HL-60 (cell line): Measurements from ENCODE around the gene NMNAT3.

ENCODE experiments used
- DNase-seq, 2 experiments: peaks; one replicate each; pipeline ENCODE4 v3.0.0-alpha.2; 2010 to 2020; ENCODE audit warnings: low read depth in 1 of 2, low spot score in 1 of 2
- H3K27ac ChIP-seq: fragments of 250-450 bp; sonication (Bioruptor Pico); replicated peaks from 2 replicates; pipeline ENCODE4 v1.5.1; 2020; ENCODE audit warnings: mild to moderate bottlenecking, moderate library complexity
- H3K27me3 ChIP-seq: fragments of 250-450 bp; sonication (Bioruptor Pico); 2 replicates; pipeline ENCODE4 v1.5.1; 2021; ENCODE audit warnings: mild to moderate bottlenecking, moderate library complexity; ENCODE audit not compliant: insufficient read depth, poor library complexity, severe bottlenecking
- H3K4me3 ChIP-seq: replicated peaks from 2 replicates; pipeline ENCODE4 v1.5.1; 2011; ENCODE audit warnings: mild to moderate bottlenecking, control low read depth, low read length; ENCODE audit not compliant: insufficient read depth
- GABPA ChIP-seq: IDR thresholded peaks from 2 replicates; pipeline ENCODE4 v1.6.1; 2012; ENCODE audit warnings: low read depth
- POLR2AphosphoS5 ChIP-seq: IDR thresholded peaks from 2 replicates; pipeline ENCODE4 v1.6.1; 2012; ENCODE audit warnings: low read depth
- SPI1 ChIP-seq: IDR thresholded peaks from 2 replicates; pipeline ENCODE4 v1.6.1; 2012; ENCODE audit warnings: low read depth, mild to moderate bottlenecking, borderline replicate concordance
- TF ChIP-seq, protein P1 (sequence below): IDR thresholded peaks from one replicate; pipeline ENCODE4 v1.5.1; 2011; ENCODE audit warnings: low read length, control low read depth, inconsistent platforms; ENCODE audit not compliant: insufficient read depth
- TF ChIP-seq, protein P2 (sequence below): IDR thresholded peaks from 2 replicates; pipeline ENCODE4 v1.6.1; 2012; ENCODE audit warnings: low read depth; ENCODE audit not compliant: insufficient replicate concordance

NMNAT3 gene

DNA sequence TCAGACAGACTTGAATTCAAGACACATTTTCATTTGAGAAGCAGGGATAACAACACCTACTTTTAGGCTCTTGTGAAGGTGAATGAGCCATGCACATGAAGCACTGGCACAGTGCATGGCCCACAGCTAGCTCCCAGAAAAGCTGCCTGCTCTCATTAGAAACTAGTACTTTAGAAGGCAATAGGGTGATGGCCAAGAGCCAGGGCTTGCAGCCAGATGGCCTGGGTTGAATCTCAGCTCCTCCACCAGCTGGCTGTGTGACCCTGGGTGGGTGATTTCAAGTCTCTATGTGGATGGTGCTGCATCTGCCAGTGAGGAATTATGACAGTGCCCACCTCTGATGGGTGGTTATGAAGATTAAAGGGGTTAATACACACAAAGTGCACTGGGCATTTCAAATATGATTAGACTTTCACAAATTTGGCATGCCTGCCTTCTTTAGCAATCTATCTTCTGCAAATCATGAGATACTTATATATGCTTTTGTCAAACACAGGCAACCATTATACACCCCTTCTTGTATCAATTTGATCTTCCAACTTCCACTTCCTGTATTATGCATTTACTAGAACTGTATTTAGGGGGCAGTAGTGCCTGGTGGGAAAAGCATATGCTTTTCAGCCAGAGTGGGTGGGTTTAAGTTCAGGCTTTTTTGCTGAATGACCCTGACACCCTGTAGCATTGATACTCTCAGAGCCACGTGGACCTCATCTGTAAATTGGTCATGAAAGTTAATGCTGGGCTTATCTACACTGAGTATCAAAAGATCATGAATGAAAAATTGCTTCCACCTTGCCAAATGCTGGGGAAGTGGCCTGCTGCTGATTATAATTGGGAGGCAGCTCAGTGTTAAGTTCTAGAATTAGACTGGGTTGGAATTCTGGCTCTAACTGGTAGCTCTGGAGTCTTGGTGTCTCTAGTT, 103.5 kb downstream of the NMNAT3 start:
- no peak overlapping the region for H3K27ac ChIP-seq
- TF ChIP-seq, protein P1, sequence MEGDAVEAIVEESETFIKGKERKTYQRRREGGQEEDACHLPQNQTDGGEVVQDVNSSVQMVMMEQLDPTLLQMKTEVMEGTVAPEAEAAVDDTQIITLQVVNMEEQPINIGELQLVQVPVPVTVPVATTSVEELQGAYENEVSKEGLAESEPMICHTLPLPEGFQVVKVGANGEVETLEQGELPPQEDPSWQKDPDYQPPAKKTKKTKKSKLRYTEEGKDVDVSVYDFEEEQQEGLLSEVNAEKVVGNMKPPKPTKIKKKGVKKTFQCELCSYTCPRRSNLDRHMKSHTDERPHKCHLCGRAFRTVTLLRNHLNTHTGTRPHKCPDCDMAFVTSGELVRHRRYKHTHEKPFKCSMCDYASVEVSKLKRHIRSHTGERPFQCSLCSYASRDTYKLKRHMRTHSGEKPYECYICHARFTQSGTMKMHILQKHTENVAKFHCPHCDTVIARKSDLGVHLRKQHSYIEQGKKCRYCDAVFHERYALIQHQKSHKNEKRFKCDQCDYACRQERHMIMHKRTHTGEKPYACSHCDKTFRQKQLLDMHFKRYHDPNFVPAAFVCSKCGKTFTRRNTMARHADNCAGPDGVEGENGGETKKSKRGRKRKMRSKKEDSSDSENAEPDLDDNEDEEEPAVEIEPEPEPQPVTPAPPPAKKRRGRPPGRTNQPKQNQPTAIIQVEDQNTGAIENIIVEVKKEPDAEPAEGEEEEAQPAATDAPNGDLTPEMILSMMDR, result no peak
- TF ChIP-seq, protein P2, sequence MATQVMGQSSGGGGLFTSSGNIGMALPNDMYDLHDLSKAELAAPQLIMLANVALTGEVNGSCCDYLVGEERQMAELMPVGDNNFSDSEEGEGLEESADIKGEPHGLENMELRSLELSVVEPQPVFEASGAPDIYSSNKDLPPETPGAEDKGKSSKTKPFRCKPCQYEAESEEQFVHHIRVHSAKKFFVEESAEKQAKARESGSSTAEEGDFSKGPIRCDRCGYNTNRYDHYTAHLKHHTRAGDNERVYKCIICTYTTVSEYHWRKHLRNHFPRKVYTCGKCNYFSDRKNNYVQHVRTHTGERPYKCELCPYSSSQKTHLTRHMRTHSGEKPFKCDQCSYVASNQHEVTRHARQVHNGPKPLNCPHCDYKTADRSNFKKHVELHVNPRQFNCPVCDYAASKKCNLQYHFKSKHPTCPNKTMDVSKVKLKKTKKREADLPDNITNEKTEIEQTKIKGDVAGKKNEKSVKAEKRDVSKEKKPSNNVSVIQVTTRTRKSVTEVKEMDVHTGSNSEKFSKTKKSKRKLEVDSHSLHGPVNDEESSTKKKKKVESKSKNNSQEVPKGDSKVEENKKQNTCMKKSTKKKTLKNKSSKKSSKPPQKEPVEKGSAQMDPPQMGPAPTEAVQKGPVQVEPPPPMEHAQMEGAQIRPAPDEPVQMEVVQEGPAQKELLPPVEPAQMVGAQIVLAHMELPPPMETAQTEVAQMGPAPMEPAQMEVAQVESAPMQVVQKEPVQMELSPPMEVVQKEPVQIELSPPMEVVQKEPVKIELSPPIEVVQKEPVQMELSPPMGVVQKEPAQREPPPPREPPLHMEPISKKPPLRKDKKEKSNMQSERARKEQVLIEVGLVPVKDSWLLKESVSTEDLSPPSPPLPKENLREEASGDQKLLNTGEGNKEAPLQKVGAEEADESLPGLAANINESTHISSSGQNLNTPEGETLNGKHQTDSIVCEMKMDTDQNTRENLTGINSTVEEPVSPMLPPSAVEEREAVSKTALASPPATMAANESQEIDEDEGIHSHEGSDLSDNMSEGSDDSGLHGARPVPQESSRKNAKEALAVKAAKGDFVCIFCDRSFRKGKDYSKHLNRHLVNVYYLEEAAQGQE, result no peak
- TF ChIP-seq SPI1 (peak; percentile 29; the same call in 1 of the 2 replicates), POLR2AphosphoS5 (no peak)
- H3K4me3 ChIP-seq, result no peak overlapping the region
- no peaks in the 10 kb centered on the region for H3K27me3 ChIP-seq
- DNase-seq, result no peak

DNA sequence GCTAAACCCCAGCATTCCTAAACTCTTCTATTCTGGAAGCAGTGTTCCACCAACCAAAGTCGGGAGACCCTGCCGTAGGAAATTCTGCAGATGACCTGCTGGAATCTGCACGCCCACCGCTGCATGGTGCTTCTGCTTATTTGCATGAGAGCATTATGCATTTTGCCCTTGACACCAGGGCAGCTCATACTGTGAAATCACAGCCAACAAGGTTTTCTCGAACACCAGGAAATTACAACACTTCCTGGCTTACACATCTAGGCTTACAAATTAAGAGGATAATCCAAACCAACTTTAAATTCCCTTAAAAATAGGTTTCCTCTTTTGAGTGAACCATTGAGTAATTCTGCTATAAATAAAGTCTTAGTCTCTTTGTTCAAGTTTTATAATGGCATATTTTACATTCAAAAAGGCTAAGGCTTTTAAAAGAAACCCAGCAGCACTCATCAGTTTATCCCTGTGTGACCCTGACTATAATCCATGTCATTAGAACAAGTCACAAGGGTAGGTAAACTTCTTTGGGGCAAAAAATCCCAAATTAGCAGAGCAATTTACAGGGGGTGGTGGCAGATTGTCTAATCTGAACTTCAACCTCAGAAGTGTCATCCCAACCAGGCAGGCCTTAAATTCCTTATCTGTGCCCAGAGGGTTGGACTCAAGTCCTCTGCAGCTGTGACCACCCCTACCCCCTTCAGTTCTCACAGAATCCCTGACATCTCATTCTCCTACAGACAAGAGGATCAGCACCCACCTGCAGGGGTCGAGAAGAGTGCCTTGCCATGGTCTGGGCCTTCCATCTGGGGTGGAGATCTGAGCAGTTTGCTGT, 104.7 kb downstream of the NMNAT3 start:
- DNase-seq, result peak; percentile 18 to 64
- no peak overlapping the region for H3K27ac ChIP-seq
- H3K4me3 ChIP-seq, result no peak overlapping the region
- H3K27me3 ChIP-seq, result no peaks in the 10 kb centered on the region
- TF ChIP-seq POLR2AphosphoS5 (no peak), GABPA (peak; percentile 32; the same call in 1 of the 2 replicates), SPI1 (peak; percentile 50; the same call in 1 of the 2 replicates)
- TF ChIP-seq, protein P2, result no peak
- TF ChIP-seq, protein P1, result no peak

DNA sequence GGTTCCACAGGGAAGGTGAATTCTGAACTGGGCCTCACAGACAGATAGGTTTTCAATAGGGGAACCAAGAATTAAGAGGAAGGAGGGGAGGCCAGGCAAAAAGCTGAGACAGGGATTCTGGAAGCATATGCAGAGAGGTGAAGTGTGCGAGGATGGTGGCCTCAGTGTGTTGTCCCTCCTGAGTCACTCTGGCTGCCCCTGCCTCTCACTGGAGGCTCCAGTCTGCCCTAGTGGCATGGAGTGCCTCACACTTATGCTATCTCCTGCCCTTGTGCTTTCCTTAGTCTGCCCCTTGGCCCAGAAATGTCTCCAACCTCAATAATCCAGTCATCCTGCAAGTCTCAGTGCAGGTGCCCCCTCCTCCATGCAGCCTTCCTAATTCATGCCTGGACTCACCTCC, 106.1 kb downstream of the NMNAT3 start:
- H3K27me3 ChIP-seq, result no peaks in the 10 kb centered on the region
- DNase-seq, result no peak
- H3K4me3 ChIP-seq, result no peak overlapping the region
- no peak overlapping the region for H3K27ac ChIP-seq
- TF ChIP-seq SPI1 (no peak), GABPA (no peak), POLR2AphosphoS5 (no peak)
- TF ChIP-seq, protein P2, result no peak
- TF ChIP-seq, protein P1, result no peak
